ENCODE measurements around the gene NOM1.

GRCh38 chr7:156948361-156948760 is 1.2 kb upstream of the NOM1 start:
- TF ChIP-seq EZH2 (optimal IDR thresholded peaks at IDR 0.05; ENCODE audit: low read depth, low read length) (no peak), CTCF (IDR thresholded peaks at IDR 0.05; ENCODE audit: low read length) (no peak), EZH2phosphoT487 (IDR thresholded peaks at IDR 0.05; ENCODE audit: low read length) (no peak)
